Activated CD8-positive, alpha-beta memory T cell treated with anti-CD3 and anti-CD28 coated beads, Interleukin-2, amount 50 U/mL, for 24 hours (primary cell): ENCODE results near the gene WTIP.
"Not testable (repeated sequence)": the region's sequence is repeated elsewhere in the genome, so short reads cannot be mapped to it uniquely, and the experiment has no call there.

Experiments used
- DNase-seq: peaks from one replicate; pipeline ENCODE4 v3.0.0-alpha.2; 2020; ENCODE audit errors: extremely low read depth

The WTIP gene

DNA sequence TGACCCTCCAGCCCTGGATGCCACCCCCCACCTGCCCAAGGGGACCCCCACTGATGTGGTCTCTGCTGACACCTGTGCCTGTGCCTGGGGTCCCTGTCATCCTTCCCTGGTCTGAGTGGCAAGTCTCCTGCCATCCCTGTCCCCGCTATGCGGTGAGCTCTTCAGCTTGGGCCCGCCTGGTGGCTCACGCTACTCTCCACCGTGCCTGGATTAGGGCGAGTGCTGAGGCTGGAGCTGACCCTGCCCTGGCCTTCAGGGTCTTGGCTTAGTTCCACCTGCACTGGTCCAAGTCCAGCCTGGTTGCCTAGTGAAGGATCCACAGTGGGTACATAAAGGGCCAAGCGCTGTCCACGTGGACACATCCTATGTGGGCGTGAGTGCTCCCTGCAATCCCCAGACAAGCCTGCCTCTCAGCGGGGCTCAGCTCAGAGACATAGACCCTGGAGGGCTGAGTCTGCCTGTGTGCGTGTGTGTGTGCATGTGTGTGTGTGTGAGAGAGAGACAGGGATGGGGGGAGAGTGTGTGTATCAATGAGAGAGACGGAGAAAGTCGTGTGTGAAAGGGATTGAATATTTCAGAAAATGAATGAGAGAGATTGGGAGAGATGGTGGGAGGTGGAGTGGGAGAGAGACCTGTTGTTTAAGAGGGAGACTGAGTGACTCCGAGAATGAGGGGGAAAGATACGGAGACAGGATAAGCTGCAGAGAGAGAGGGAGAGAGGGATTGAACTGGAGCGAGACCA lies 22.1 kb downstream of the WTIP start:
- DNase-seq, result no peak

DNA sequence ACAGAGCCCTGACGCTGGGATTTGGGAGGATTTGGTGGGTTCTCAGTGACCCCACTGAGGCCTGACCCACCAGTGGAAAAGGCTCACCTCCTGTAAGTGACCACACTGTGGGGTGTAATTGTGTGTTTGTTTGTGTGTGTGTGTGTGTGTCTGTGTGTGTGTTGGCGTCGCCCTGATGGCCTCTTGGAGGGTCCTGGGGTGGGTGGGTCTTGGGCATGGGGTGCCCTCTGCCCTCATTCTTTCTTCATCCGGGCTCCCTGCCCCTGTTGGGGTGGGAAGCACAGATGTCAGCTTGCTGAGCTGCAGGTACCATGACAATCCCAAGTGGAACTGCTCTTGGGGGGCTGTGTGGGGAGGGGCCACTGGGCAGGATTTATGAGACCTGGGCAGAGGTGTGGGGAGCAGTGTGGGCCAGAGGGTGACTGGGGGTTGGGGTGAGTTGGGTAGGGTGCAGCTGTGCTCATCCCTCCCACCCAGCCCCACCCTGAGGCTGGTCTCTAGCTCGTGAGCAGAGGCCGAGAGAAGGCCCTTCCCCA lies 22.8 kb downstream of the WTIP start:
- no peak for DNase-seq

DNA sequence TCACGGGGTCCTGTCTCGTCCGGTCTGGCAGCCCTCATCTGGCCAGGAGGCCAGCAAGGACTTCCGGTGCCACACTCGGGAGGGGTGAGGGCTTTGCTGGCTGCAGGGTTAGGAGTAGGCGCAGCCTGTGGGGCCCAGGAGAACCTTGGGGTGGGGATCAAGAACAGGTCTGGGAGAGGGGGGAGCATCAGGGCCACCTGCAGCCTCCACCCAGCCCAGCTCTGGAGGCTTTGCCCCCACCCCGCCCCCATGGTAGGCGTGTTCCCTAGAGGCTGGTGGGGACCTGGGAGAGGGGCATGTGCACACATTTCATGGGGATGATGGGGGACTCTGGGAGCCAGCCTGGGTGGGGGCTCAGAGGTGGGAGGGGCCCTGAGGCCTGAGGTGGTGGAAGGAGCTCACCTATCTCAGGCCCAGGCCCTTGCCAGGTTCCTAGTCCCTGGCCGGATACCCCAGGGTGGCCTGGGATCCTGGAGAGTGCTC lies 23.3 kb downstream of the WTIP start:
- DNase-seq, result no peak

DNA sequence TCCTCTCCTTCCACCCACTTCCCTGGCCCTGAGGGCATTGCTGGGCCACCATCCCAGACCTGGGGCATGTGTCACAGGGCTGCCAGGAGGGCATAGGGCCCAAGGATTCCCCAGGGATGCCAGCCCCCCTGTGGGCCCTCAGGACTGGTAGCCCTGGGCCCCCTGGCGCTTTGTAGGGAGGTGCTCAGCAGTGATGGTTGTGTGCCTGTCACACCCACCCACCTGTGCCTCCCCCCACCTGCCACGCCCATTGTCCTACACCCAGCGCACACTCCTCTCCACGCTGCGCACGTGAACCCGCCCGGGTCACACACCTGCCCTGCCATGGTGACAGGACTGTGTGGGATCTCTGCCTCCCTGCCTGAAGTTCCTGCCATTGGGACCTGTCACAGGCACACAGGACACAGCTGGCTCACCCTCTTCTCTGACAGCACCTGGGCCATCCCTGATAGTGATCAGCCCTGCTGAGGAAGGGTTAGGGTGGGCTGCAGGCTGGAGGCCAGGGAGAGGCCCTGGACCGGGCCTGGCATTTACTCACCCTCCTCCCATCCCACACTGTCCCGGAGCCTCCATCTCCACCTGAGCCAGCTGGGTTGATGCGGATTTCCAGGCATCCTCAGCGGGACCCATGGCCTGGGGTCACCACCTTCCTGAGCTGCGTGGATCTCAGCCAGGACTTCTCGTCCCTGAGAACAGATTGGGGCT lies 23.9 kb downstream of the WTIP start:
- no peak for DNase-seq

DNA sequence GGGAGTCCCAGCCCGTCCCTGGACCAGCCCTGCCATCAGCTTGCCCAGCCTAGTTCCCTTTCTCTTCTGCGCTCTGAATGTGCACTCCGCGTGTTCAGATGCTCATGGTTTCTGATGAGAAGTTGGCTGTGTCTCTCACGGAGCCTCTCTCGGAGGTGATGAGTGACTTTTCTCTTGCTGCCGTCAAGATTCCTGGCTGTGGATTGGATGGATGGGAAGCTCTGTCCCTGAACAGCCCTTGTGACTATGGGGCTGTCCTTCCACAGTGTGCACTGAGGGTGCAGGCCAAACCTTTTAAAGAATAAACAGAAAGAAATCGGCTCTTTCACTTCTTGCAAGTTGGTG lies 24.4 kb downstream of the WTIP start:
- no peak for DNase-seq

DNA sequence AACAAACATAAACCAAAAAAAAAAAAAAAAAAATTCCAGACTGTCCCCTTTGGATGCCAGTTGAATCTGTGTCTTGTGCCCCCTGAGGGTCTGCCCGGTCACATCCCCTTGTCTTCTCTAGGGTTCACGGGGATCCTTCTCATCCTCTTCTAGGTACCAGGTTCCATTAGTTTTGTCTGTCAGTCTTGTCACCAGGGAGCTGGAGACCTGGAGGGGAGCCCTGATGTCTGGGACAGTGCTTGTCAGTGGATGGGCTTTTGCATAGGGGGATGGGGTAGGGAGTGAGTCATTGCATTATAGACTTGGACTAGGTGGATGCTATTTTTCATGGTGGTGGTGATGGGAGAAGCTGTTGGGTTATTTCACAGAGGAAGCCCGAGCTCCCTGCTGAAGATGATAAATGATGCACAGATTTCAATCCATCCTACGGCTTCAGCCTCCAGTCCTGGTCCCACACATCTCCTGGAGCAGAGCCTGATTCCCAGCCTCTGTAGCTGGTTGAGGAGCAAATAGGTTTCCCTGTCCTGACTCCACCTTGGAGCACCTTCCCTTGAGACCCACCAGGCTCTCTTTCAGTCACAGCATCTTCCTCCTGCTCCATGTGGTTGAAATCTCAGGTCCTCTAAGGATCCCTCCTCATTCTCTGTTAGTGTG lies 26.0 kb downstream of the WTIP start:
- no peak for DNase-seq

DNA sequence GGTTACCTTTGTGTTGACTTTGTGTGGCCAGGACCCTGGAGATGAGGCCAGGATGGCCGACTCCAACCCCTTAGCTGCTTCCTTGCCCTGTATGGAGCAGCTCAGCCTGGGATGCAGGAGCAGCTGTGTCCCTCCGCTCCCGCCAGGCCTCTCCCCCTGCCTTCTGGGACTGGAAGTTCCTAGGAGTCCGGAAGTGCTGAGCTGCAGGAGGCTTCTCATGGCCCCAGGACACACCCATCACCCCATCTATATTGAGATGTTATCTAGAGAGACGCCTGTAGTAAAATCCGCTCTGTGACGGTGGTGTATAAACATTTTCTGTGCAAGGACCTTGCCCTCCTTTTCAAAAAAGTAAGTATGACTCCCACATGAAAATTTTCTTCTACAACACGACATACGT lies 27.0 kb downstream of the WTIP start:
- no peak for DNase-seq

DNA sequence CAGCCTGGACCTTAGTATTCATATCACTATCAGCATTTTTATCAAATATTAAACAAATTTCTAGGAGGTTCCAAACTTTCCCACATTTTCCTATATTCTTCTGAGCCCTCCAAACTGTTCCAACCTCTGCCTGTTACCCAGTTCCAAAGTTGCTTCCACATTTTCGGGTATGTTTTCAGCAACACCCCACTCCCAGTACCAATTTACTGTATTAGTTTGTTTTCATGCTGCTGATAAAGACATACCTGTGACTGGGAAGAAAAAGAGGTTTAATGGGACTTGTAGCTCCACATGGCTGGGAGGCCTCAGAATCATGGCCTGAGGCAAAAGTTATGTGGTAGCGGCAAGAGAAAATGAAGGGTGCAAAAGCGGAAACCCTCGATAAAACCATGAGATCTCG lies 29.3 kb downstream of the WTIP start:
- not testable (repeated sequence) for DNase-seq

DNA sequence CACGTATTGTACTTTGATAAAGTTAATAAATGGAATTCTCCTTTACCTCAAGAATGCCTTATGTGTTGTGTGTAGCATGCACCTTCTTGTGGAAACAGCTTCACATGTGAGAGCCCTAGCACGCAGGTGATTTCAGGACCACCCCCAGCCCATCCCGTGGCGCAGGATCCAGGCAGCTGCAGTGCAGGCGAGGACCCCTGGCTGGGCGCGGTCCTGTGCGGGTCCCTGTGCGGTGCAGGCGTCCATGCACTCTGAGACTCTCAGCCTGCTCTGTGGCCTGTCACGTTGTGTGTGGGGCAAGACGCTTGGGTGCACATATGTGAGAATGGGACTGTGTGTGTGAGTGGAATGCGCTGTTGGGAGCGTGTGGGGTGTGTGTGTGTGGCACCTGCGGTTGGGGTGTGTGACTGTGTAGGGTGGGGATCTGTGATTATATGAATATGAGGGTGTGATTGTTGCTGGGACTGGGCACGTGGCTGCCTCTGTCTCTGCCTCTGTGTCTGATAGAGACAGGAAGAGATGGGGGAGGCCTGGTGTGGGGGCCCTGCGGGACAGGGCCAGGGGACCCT lies 30.8 kb downstream of the WTIP start:
- DNase-seq, result no peak

DNA sequence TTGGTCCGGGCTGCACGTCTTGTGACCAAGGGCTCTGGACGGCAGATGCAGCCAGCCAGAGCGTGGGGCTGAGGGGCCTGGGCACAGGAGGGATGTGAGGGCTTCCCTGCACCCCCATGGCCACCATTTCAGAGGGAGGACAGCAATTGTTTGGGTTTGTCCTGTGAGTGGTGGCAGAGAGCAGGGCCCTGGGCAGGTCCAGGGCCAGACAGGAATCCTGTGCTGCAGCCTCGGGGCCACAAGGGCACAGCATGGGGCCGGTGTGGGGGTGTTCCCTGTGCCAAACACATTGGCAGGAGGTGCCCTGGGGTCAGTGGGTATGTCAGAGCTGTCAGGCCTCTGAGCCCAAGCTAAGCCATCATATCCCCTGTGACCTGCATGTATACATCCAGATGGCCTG lies 32.2 kb downstream of the WTIP start:
- no peak for DNase-seq

DNA sequence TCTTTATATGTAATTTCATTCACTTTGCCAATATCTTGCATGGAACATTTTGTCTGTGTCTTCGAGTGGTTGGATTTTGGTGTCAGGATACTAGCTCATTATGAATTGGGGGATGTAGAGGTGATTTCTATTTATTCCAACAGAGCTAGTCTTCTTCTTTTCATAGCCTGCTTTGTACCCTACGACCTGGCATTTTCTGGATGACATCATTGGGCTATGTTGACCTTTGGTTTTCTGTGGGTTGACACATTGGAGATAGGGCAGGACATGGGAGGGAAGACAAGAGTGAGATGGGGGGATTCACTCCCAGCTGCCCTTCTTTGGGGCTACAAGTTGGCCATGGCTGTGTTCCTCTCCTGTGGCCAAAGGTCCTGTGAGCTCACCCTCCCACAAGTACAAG lies 38.0 kb downstream of the WTIP start:
- DNase-seq, result no peak

DNA sequence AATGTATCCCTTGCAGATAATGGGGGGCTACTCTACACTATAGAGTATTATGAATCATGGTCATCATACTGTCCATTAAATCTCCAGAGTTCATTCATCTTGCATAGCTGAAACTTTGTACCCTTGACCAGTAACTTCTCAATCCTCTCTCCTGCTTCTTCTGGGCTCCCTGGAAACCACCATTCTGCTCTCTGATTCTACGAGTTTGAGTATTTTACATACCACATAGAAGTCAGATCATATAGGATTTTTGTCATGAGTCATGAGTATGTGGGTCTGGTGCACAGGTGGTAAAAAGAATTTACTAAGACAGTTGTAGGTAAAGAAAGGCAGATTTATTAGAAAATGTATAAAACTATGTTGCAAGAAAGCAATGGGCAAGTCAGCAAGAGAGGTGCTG lies 41.9 kb downstream of the WTIP start:
- DNase-seq, result no peak

DNA sequence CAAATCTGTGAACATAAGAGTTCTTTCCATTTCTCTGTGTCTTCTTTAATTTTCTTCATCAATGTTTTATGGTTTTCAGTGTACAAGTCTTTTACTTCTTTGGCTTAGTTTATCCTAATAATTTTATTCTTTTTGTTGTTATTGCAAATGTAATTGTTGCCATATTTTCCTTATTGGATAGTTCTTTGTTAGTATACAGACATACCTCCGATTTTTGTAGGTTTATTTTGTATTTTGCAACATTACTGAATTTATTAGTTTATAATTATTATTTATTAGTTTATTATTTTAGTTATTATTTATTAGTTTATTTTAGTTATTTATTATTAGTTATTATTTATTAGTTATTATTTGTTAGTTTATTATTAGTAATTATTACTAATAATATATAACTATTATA lies 43.4 kb downstream of the WTIP start:
- DNase-seq, result no peak

DNA sequence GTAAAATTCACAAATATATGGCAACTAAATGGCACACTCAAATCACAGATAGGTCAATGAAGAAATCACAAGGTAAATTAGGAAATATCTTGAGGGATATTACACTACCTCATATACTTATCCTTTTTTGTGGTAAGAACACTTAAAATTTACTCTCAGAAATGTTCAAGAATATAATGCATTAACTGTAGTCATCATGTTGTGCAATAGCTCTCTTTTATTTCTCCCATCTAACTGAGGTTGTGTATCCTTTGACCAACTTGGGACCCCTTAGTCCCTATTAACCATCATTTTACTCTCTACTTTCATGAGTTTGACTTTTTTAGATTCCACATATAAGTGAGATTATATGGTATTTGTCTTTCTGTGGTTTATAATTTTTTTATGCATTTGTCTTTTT lies 52.6 kb downstream of the WTIP start:
- DNase-seq, result no peak

DNA sequence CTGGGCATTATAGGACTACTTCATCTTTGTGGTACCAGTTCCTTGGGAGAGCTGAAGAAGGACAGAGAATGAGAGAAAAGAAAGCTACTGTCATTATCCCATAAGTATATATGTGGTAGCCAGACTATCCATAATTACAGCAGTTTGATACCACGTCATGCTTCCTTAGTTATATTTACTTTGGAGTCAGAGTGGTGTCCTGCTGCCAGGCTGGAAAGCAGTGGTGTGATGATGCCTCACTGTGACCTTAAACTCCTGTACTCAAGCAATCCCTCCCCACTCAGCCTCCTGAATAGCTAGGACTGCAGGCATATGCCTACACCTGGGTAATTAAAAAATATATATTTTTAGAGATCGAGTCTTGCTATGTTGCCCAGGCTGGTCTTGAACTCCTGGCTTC lies 57.8 kb downstream of the WTIP start:
- no peak for DNase-seq

DNA sequence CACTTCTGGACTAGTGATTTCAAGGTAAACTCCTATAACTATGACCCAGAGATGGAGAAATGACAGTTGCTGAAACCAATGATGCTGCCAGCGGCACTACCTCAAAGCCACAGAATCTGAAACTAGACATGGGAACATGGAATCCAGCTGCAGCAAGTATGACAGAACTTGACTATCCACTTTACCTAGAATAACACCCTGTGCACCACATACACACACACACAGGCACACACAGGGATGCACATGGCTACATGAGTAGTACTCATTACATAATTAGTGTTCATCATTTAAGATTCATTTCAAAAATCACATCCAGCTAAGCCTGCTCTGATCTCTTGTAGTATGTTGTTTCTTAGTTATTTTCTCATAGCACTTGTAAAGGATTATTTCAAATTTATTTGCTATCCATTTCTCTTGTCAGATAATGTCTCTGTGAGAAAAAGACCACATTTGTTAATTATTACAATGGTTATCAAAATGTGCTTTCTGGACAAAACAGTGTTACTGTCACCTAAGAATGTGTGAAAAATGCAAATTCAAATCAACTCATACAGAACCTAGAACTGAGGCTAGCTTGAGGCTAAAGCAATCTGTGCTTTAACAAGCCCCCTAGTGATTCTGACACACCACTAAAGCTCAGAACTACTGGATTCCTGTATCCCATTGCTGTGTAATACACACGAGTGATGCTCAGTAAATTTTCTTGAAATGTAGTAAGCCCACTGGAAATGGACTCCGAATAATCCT lies 59.4 kb downstream of the WTIP start:
- no peak for DNase-seq

DNA sequence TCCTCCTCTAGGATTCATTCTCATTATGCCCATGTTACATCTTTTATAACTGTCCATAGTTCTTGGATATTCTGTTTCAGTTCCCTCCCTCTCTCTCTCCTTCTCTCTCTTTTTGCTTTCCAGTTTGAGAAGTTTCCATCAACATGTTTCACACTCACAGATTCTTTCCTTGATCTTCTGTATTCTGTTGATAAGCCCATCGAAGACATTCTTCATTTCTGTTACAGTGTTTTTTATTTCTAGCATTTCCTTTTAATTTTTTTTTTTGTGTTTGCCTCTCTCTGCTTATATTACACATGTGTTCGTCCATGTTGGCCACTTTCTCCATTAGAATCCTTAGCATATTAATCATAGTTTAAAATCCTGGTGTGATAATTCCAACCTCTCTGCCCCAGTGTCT lies 68.3 kb downstream of the WTIP start:
- no peak for DNase-seq

DNA sequence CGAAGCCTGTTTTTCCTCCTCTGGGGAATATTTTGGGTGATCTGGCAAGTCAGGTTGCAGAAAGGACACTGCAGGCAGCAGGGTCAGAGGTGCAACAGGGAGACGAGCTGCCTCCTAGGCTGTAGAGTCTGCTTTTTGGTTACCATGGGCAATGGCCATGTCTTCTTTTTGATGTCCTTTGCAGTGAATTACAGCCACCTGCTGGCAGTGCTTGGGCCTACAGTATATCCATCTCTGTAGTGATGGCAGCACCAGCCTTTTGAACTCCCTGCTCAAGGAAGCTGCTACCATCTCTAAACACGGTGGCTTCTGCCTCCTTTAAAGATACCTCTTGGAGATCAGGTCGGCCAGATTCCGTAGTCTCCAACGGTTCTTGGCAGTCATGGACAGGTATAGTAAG lies 73.9 kb downstream of the WTIP start:
- no peak for DNase-seq

DNA sequence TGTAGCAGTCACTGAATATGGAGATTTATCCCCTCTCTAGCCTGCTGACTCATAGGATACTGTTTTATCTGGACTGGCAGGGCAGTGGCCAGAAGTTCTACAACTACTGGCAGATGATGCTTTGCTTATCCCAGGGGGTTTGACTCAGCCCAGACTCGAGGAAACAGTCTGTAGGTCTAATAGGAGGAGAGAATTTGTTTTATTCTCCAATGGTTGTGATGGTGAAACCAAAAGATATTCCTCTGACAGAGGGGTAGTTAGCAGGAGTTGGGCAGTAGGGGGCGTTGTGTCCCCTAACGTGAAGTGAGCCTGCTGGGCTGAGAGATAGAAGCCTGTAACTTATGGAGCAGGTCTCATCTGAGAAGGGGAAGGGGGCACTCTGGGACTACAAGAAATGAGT lies 74.9 kb downstream of the WTIP start:
- DNase-seq, result no peak

DNA sequence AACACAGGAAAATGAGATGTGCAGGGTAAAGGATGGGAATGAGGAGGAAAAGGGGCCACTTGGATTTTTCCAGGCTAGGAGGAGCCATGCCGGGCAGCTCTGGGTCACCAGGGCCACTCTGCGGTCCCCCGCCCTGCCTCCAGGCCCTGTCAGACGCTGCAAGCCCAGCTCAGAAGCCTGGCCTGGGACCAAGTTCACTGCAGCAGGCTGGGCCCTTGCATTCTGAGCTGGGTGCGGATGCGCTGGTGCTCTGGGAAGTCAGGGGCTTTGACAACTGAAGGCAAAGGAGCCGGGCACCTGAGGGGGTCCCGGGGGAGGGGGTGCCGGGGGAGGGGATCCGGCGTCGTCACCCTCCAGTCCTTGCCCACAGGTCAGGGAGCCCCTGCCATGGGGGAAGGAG lies 77.5 kb downstream of the WTIP start:
- DNase-seq, result no peak

DNA sequence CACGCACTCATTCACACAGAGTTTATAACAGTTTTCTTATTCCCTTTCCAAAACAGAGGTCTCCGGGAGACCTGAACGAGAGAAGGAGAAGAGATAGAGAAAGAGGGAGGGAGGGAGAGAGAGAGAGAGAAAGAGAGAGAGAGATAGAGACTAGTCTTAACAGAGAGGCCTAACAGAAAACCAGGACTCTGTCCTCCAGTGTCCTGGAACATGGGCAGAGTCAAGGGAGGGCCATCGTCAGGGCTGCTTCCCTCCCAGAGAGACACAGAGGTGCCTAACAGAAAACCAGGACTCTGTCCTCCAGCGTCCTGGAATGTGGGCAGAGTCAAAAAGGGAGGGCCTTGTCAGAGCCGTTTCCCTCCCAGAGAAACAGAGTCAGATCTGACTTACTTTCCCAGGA lies 78.7 kb downstream of the WTIP start:
- DNase-seq, result no peak
